Activated CD4-positive, alpha-beta memory T cell treated with anti-CD3 and anti-CD28 coated beads, Interleukin-2, amount 10 ng/mL, durations not matched to agents 7 days and 5 days (primary cell): ENCODE data around the gene BPIFB6. TPM values are rescaled to one million over a fixed set of nuclear protein-coding genes. Genes with fewer than 3 reads are reported as not detected.

ENCODE experiments used
- CTCF ChIA-PET: fragments of 350-600 bp; sonication (Branson Sonifier 250); formaldehyde crosslinking; loops from one replicate; lab custom pipeline; 2021; ENCODE audit warnings: antibody characterized with exemption, inconsistent platforms; lab: Charles Lee
- POLR2A ChIA-PET: fragments of 350-600 bp; sonication (Branson Sonifier 250); formaldehyde crosslinking; loops from one replicate; lab custom pipeline; 2021; ENCODE audit warnings: antibody characterized with exemption; lab: Charles Lee
- DNase-seq: peaks from one replicate; pipeline ENCODE4 v3.0.0-alpha.2; 2020
- H3K27ac Mint-ChIP-seq: one replicate; pipeline ENCODE4 v1.8.0; 2021; ENCODE audit warnings: mild to moderate bottlenecking, mixed read lengths
- H3K27me3 Mint-ChIP-seq: one replicate; pipeline ENCODE4 v1.8.0; 2021; ENCODE audit warnings: mixed read lengths
- H3K36me3 Mint-ChIP-seq: one replicate; pipeline ENCODE4 v1.8.0; 2021; ENCODE audit warnings: low read depth, mixed read lengths
- H3K4me1 Mint-ChIP-seq: one replicate; pipeline ENCODE4 v1.8.0; 2021; ENCODE audit warnings: mixed read lengths
- H3K4me3 Mint-ChIP-seq: one replicate; pipeline ENCODE4 v1.8.0; 2021; ENCODE audit warnings: mild to moderate bottlenecking, mixed read lengths
- H3K9me3 Mint-ChIP-seq: one replicate; pipeline ENCODE4 v1.8.0; 2021; ENCODE audit warnings: mixed read lengths
- total RNA-seq, 2 experiments: library from RNA; stranded (reverse); gene quantifications; one replicate each; pipeline ENCODE4 v1.2.3, GENCODE V29; 2021

The BPIFB6 gene
- total RNA-seq, 2 experiments from 2014 or later, result not detected

GRCh38 chr20:33061658-33062028 lies 30.2 kb downstream of the BPIFB6 start:
- H3K4me1 Mint-ChIP-seq, result no peaks in the 10 kb centered on the region
- H3K9me3 Mint-ChIP-seq, result no peaks in the 10 kb centered on the region
- CTCF ChIA-PET, result no interaction called here
- POLR2A ChIA-PET, result no interaction called here
- H3K4me3 Mint-ChIP-seq, result no peak overlapping the region
- H3K27me3 Mint-ChIP-seq, result no peaks in the 10 kb centered on the region
- H3K27ac Mint-ChIP-seq, result no peak overlapping the region
- H3K36me3 Mint-ChIP-seq, result no peaks in the 10 kb centered on the region
- DNase-seq, result no peak

- Mint-ChIP-seq H3K27ac (no peak overlapping the region), H3K9me3 (no peaks in the 10 kb centered on the region), H3K36me3 (no peaks in the 10 kb centered on the region), H3K4me3 (no peak overlapping the region), H3K4me1 (no peaks in the 10 kb centered on the region), H3K27me3 (no peaks in the 10 kb centered on the region)
- ChIA-PET POLR2A (no interaction called here), CTCF (no interaction called here)
- DNase-seq, result no peak
These were observed 30.8 kb downstream of the BPIFB6 start for GRCh38 chr20:33062105-33062824.

- Mint-ChIP-seq H3K4me3 (no peak overlapping the region), H3K4me1 (no peaks in the 10 kb centered on the region), H3K27me3 (no peaks in the 10 kb centered on the region), H3K36me3 (no peaks in the 10 kb centered on the region), H3K27ac (no peak overlapping the region), H3K9me3 (no peaks in the 10 kb centered on the region)
- DNase-seq, result no peak
- CTCF ChIA-PET, result no interaction called here
- POLR2A ChIA-PET, result no interaction called here
These were observed 31.3 kb downstream of the BPIFB6 start for GRCh38 chr20:33062825-33063149.

GRCh38 chr20:33063271-33063670 lies 31.8 kb downstream of the BPIFB6 start:
- no peak for DNase-seq
- H3K4me3 Mint-ChIP-seq, result no peak overlapping the region
- H3K27me3 Mint-ChIP-seq, result no peaks in the 10 kb centered on the region
- H3K27ac Mint-ChIP-seq, result no peak overlapping the region
- no peaks in the 10 kb centered on the region for H3K36me3 Mint-ChIP-seq
- no peaks in the 10 kb centered on the region for H3K9me3 Mint-ChIP-seq
- POLR2A ChIA-PET, result no interaction called here
- no peaks in the 10 kb centered on the region for H3K4me1 Mint-ChIP-seq
- CTCF ChIA-PET, result no interaction called here

GRCh38 chr20:33064572-33065287 lies 33.3 kb downstream of the BPIFB6 start:
- no peaks in the 10 kb centered on the region for H3K9me3 Mint-ChIP-seq

GRCh38 chr20:33065785-33066184 lies 34.3 kb downstream of the BPIFB6 start:
- no peaks in the 10 kb centered on the region for H3K4me1 Mint-ChIP-seq
- ChIA-PET CTCF (no interaction called here), POLR2A (no interaction called here)
- H3K4me3 Mint-ChIP-seq, result no peak overlapping the region
- H3K36me3 Mint-ChIP-seq, result no peaks in the 10 kb centered on the region
- no peak overlapping the region for H3K27ac Mint-ChIP-seq
- no peaks in the 10 kb centered on the region for H3K9me3 Mint-ChIP-seq
- DNase-seq, result no peak
- H3K27me3 Mint-ChIP-seq, result no peaks in the 10 kb centered on the region

More at GRCh38 chr20:33064572-33065287, 33.3 kb downstream of the BPIFB6 start:
- H3K27ac Mint-ChIP-seq, result no peak overlapping the region
- POLR2A ChIA-PET, result no interaction called here
- no peaks in the 10 kb centered on the region for H3K4me1 Mint-ChIP-seq
- no peaks in the 10 kb centered on the region for H3K27me3 Mint-ChIP-seq
- H3K36me3 Mint-ChIP-seq, result no peaks in the 10 kb centered on the region
- CTCF ChIA-PET, result no interaction called here
- H3K4me3 Mint-ChIP-seq, result no peak overlapping the region
- no peak for DNase-seq

- CTCF ChIA-PET, result no interaction called here
- POLR2A ChIA-PET, result interaction anchor here (0.9 kb wide), 1 partner anchor 1044 kb away, joined by 3 read pairs; the partner anchor contains the start of gene EIF2S2
- H3K27ac Mint-ChIP-seq, result no peak overlapping the region
- H3K36me3 Mint-ChIP-seq, result no peaks in the 10 kb centered on the region
- H3K4me1 Mint-ChIP-seq, result no peaks in the 10 kb centered on the region
- H3K4me3 Mint-ChIP-seq, result no peak overlapping the region
- H3K27me3 Mint-ChIP-seq, result no peaks in the 10 kb centered on the region
- no peak for DNase-seq
- no peaks in the 10 kb centered on the region for H3K9me3 Mint-ChIP-seq
These were observed 36.4 kb downstream of the BPIFB6 start for GRCh38 chr20:33067806-33068205.

GRCh38 chr20:33068251-33068939 lies 36.9 kb downstream of the BPIFB6 start:
- Mint-ChIP-seq H3K27ac (no peak overlapping the region), H3K4me1 (no peaks in the 10 kb centered on the region), H3K9me3 (no peaks in the 10 kb centered on the region), H3K4me3 (no peak overlapping the region), H3K27me3 (no peaks in the 10 kb centered on the region), H3K36me3 (no peaks in the 10 kb centered on the region)
- no peak for DNase-seq
- ChIA-PET CTCF (no interaction called here), POLR2A (interaction anchor here (0.9 kb wide), 1 partner anchor 1044 kb away, joined by 3 read pairs; the partner anchor contains the start of gene EIF2S2)

- CTCF ChIA-PET, result no interaction called here
- DNase-seq, result no peak
- H3K27me3 Mint-ChIP-seq, result no peaks in the 10 kb centered on the region
- no peaks in the 10 kb centered on the region for H3K4me1 Mint-ChIP-seq
- no peak overlapping the region for H3K4me3 Mint-ChIP-seq
- no peaks in the 10 kb centered on the region for H3K36me3 Mint-ChIP-seq
- no peak overlapping the region for H3K27ac Mint-ChIP-seq
- POLR2A ChIA-PET, result no interaction called here
- H3K9me3 Mint-ChIP-seq, result no peaks in the 10 kb centered on the region
These were observed 38.2 kb downstream of the BPIFB6 start for GRCh38 chr20:33069673-33070072.

- ChIA-PET POLR2A (no interaction called here), CTCF (no interaction called here)
- DNase-seq, result no peak
- no peaks in the 10 kb centered on the region for H3K36me3 Mint-ChIP-seq
- no peaks in the 10 kb centered on the region for H3K9me3 Mint-ChIP-seq
- H3K27me3 Mint-ChIP-seq, result no peaks in the 10 kb centered on the region
- H3K27ac Mint-ChIP-seq, result no peak overlapping the region
- no peak overlapping the region for H3K4me3 Mint-ChIP-seq
- H3K4me1 Mint-ChIP-seq, result no peaks in the 10 kb centered on the region
These were observed 38.9 kb downstream of the BPIFB6 start for GRCh38 chr20:33070111-33071053.

- no peaks in the 10 kb centered on the region for H3K36me3 Mint-ChIP-seq
- H3K4me3 Mint-ChIP-seq, result no peak overlapping the region
- no peak for DNase-seq
- H3K27ac Mint-ChIP-seq, result no peak overlapping the region
- ChIA-PET CTCF (no interaction called here), POLR2A (no interaction called here)
- no peaks in the 10 kb centered on the region for H3K27me3 Mint-ChIP-seq
- H3K9me3 Mint-ChIP-seq, result no peaks in the 10 kb centered on the region
- H3K4me1 Mint-ChIP-seq, result no peaks in the 10 kb centered on the region
These were observed 39.8 kb downstream of the BPIFB6 start for GRCh38 chr20:33071198-33071597.

- POLR2A ChIA-PET, result no interaction called here
These were observed 40.9 kb downstream of the BPIFB6 start for GRCh38 chr20:33072362-33072761.

GRCh38 chr20:33072813-33073212 lies 41.4 kb downstream of the BPIFB6 start:
- CTCF ChIA-PET, result no interaction called here
- no peaks in the 10 kb centered on the region for H3K27me3 Mint-ChIP-seq

More at GRCh38 chr20:33072362-33072761, 40.9 kb downstream of the BPIFB6 start:
- H3K4me3 Mint-ChIP-seq, result no peak overlapping the region
- CTCF ChIA-PET, result no interaction called here
- no peaks in the 10 kb centered on the region for H3K36me3 Mint-ChIP-seq
- H3K27me3 Mint-ChIP-seq, result no peaks in the 10 kb centered on the region
- H3K9me3 Mint-ChIP-seq, result no peaks in the 10 kb centered on the region
- no peak overlapping the region for H3K27ac Mint-ChIP-seq
- DNase-seq, result no peak
- H3K4me1 Mint-ChIP-seq, result no peaks in the 10 kb centered on the region

More at GRCh38 chr20:33072813-33073212, 41.4 kb downstream of the BPIFB6 start:
- Mint-ChIP-seq H3K4me3 (no peak overlapping the region), H3K9me3 (no peaks in the 10 kb centered on the region), H3K4me1 (no peaks in the 10 kb centered on the region), H3K36me3 (no peaks in the 10 kb centered on the region), H3K27ac (no peak overlapping the region)
- no peak for DNase-seq
- POLR2A ChIA-PET, result no interaction called here
